Measurements from ENCODE around the gene SUPT20HL1. TPM values are rescaled to one million over a fixed set of nuclear protein-coding genes. Genes with fewer than 3 reads are reported as not detected.

The SUPT20HL1 gene
- total and polyA plus RNA-seq, 11 donors = not detected

DNA sequence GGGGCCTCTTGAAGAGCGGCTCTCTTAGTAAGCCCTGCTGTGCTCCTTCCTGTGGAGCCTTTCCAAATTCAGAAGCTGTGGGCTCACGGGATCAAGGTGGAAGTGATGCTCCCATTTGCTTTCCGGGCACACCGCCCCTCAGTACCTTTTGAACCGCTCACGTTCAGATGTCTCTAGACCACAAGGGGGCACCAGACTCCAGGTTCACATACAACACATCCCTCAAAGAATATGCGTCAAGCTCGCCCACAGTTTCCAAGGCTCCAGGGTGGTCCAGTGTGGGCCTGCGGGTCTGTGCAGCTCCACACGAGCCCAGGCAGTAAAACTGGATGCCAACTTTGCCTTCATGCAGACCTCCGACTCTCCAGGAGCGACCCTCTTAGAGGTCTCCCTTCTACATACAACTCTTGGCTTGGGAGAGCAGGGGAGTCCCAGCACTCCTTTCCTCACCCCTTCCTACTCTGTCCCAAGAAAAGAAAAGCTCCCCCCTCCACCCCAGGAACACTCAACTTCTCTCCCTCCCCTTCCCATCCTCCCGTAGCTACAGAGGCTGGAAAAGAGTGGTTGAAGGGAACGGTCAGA, 11.0 kb downstream of the SUPT20HL1 start:
- DNase-seq (peak in 4 of 5 donors; percentile 35 to 61 (median 40)), ATAC-seq (peak in 3 of 4 donors; percentile 37 to 78 (median 76))
- Histone ChIP-seq H3K4me3 (no peak overlapping the region), H3K27me3 (peaks cover 0 to 31% (median 0%) of the 10 kb centered on the region in 9 donors), H3K36me3 (no peaks in the 10 kb centered on the region), H3K4me1 (no peaks in the 10 kb centered on the region), H3K9me3 (no peaks in the 10 kb centered on the region), H3K27ac (no peak overlapping the region)
- 6 to 14% (median 13%) methylated on average over 14 of the region's 14 CpGs for WGBS, 4 donors
- TF ChIP-seq, protein P1, sequence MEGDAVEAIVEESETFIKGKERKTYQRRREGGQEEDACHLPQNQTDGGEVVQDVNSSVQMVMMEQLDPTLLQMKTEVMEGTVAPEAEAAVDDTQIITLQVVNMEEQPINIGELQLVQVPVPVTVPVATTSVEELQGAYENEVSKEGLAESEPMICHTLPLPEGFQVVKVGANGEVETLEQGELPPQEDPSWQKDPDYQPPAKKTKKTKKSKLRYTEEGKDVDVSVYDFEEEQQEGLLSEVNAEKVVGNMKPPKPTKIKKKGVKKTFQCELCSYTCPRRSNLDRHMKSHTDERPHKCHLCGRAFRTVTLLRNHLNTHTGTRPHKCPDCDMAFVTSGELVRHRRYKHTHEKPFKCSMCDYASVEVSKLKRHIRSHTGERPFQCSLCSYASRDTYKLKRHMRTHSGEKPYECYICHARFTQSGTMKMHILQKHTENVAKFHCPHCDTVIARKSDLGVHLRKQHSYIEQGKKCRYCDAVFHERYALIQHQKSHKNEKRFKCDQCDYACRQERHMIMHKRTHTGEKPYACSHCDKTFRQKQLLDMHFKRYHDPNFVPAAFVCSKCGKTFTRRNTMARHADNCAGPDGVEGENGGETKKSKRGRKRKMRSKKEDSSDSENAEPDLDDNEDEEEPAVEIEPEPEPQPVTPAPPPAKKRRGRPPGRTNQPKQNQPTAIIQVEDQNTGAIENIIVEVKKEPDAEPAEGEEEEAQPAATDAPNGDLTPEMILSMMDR (IDR thresholded peaks at IDR 0.05) = peak; percentile 37 to 69 (median 52)
- TF ChIP-seq POLR2A (IDR thresholded peaks at IDR 0.05) = no peak
- intact Hi-C loops (cut with DNase I) = loop anchor here in 1 of 10 donors (10.0 kb wide), 1 partner anchor 117 kb away; no protein-coding TSS in a partner anchor

DNA sequence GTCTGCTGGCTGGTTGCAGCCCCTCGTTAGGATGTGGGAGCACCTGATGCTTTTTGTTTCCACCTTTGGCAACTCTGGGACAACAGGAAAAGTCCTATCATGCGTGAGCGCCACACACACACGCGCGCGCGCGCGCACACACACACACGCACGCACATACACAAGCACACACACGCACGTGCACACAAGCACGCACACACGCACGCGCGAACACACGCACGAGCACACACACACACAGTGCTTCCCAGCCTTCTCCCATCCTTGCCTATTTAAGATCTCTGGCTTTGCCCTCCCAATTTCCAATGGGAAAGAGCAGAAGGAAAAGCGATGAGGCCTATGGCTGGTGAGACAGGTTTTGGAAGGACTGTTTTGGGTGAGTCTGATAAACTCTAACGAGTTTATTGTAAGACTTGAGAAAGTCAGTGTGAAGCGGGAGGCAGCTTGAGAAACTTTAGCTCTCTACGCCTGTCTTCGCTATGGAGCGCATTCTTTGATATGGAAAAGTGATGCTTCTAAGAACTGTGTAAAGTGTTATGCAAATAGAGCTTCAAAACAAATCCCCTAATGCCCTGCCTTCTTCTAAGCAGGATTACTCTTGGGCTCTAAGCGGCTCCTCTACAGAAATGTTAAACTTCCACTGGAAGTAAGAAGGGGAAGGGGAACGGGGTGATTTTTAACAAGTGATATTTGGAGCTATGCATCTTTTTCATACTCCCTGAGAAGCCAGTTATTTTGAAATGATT, 11.8 kb downstream of the SUPT20HL1 start:
- Histone ChIP-seq H3K36me3 (no peaks in the 10 kb centered on the region), H3K4me3 (no peak overlapping the region), H3K27ac (no peak overlapping the region), H3K4me1 (no peaks in the 10 kb centered on the region), H3K27me3 (peaks cover 0 to 34% (median 0%) of the 10 kb centered on the region in 9 donors), H3K9me3 (no peaks in the 10 kb centered on the region)
- TF ChIP-seq POLR2A (IDR thresholded peaks at IDR 0.05) = no peak
- TF ChIP-seq, protein P1 (IDR thresholded peaks at IDR 0.05) = no peak
- ATAC-seq (no peak), DNase-seq (no peak)
- WGBS, 4 donors = 53 to 70% (median 61%) methylated on average over 29 of the region's 29 CpGs
- intact Hi-C loops (cut with DNase I) = loop anchor here in 1 of 10 donors (10.0 kb wide), 1 partner anchor 117 kb away; no protein-coding TSS in a partner anchor

DNA sequence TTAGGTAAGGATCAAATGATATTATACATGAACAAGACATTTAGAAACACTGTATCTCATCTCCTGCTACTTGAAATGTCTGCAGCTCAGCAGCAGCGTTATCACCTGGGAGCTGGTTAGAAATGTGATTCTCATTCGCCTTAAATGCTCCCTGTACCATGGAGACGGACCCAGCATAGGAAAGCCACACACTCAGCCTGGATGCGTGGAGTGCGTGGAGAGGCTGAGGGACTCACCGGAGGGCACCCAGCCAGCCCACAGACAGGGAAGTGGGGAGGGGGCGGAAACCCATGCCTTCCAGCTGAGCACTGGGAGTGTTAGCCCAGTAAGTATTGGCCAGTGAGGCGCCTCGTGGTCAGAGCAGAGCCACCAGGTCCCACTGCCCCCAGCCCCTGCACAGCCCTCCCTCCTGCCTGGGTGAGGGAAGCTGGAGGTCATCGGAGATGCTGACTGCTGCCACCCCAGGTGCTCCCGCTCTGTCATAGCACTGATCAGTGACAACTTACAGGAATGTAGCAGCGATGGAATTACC, 15.2 kb downstream of the SUPT20HL1 start:
- no peaks in the 10 kb centered on the region for H3K36me3 ChIP-seq
- H3K27ac ChIP-seq = no peak overlapping the region
- ATAC-seq (no peak), DNase-seq (no peak)
- H3K4me1 ChIP-seq = no peaks in the 10 kb centered on the region
- H3K27me3 ChIP-seq = peaks cover 0 to 44% (median 0%) of the 10 kb centered on the region in 9 donors
- TF ChIP-seq POLR2A (IDR thresholded peaks at IDR 0.05) = no peak
- TF ChIP-seq, protein P1 (IDR thresholded peaks at IDR 0.05) = no peak
- 48 to 60% (median 55%) methylated on average over 10 to 12 of the region's 12 CpGs for WGBS, 4 donors
- no peak overlapping the region for H3K4me3 ChIP-seq
- intact Hi-C loops (cut with DNase I) = loop anchor here in 1 of 10 donors (10.0 kb wide), 1 partner anchor 121 kb away; no protein-coding TSS in a partner anchor
- no peaks in the 10 kb centered on the region for H3K9me3 ChIP-seq

DNA sequence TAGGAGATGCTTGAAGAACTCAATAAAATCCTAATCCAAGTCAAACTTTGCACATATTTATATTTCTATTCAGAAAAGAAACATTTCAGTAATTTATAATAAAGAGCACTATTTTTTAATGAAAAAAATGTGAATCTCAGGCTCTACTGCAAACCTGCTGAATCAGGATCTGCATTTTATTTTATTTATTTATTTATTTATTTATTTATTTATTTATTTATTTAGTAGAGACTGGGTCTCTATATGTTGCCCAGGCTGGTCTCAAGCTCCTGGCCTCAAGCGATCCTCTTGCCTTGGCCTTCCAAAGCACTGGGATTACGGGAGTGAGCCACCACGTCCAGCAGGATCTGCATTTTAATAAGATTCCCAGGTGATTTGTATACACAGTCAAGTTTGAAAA, 16.0 kb downstream of the SUPT20HL1 start:
- H3K36me3 ChIP-seq = no peaks in the 10 kb centered on the region
- TF ChIP-seq POLR2A (IDR thresholded peaks at IDR 0.05) = no peak
- no peak for DNase-seq
- H3K4me3 ChIP-seq = no peak overlapping the region
- 57 to 96% (median 86%) methylated on average over 3 of the region's 3 CpGs for WGBS, 4 donors
- H3K9me3 ChIP-seq = no peaks in the 10 kb centered on the region
- intact Hi-C loops (cut with DNase I) = loop anchor here in 1 of 10 donors (10.0 kb wide), 1 partner anchor 122 kb away; no protein-coding TSS in a partner anchor
- H3K27ac ChIP-seq = no peak overlapping the region
- ATAC-seq = no peak
- peaks cover 0 to 36% (median 0%) of the 10 kb centered on the region in 9 donors for H3K27me3 ChIP-seq
- H3K4me1 ChIP-seq = no peaks in the 10 kb centered on the region
